ENCODE data around the gene KLK5.
"Not testable (repeated sequence)": the region's sequence is repeated elsewhere in the genome, so short reads cannot be mapped to it uniquely, and the experiment has no call there.

The KLK5 gene

DNA sequence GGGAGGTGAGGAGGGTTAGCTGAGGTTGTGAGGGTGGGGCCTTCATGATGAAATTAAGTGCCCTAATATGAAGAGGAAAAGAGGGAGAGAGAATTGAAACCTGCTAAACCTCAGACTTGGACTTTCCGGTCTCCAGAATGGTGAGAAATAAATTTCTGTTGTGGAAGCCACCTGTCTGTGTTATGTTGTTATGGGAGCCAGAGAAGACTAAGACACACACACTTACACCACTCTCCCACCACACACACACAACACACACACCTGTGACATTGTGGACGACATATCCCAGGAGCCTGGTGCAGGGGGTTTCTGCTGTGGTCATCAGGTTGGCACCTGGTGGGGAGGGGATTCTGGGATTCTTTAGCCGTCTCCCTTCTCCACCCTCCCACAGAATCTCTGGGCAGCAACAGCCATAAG is 55.6 kb downstream of the KLK5 start:
- ATAC-seq (no peak), DNase-seq (no peak)

DNA sequence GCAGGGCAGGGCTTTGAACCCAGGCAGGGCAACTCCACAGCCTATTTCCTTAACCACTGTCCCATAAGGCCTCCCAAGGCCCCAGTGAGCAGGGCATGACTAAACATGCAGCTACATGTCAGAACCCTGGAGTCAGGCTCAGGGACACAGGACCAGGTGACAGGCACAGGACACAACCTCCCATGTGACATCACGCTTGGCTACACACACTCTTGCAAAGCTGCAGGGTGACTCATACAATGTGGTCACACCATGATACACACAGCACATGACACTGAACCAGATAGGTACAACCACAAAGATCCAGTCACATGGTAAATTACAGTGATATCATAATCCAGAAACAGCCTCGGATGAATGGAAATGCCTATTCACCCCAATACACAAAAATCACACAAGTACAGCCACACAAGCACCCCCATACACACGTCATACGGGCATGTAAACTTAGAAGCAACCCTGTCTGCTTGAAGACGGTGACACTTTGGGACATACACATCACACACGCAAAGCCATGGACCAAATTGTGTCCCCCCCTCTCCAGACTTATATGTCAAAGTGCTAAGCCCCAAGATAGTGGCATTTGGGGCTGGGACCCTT is 56.1 kb downstream of the KLK5 start:
- H3K9me3 Mint-ChIP-seq, result no peaks in the 10 kb centered on the region
- H3K27ac Mint-ChIP-seq, result no peak overlapping the region
- ATAC-seq, result peak; percentile 91
- no peaks in the 10 kb centered on the region for H3K36me3 Mint-ChIP-seq (ENCODE audit: low read depth)
- H3K4me3 Mint-ChIP-seq, result no peak overlapping the region
- DNase-seq, result peak; percentile 25
- peaks cover 22% of the 10 kb centered on the region for H3K27me3 Mint-ChIP-seq
- H3K4me1 Mint-ChIP-seq, result peaks cover 5% of the 10 kb centered on the region

More for the DNA sequence above, 55.6 kb downstream of the KLK5 start:
- Mint-ChIP-seq H3K9me3 (no peaks in the 10 kb centered on the region), H3K4me1 (peaks cover 5% of the 10 kb centered on the region), H3K4me3 (no peak overlapping the region), H3K36me3 (ENCODE audit: low read depth) (no peaks in the 10 kb centered on the region), H3K27me3 (peaks cover 20% of the 10 kb centered on the region), H3K27ac (no peak overlapping the region)

GRCh38 chr19:50896089-50896590 is 56.7 kb downstream of the KLK5 start:
- H3K9me3 Mint-ChIP-seq; H3K36me3 Mint-ChIP-seq (ENCODE audit: low read depth); DNase-seq; H3K4me3 Mint-ChIP-seq; ATAC-seq; H3K4me1 Mint-ChIP-seq; H3K27ac Mint-ChIP-seq: not testable (repeated sequence)
- H3K27me3 Mint-ChIP-seq, result peaks cover 22% of the 10 kb centered on the region

DNA sequence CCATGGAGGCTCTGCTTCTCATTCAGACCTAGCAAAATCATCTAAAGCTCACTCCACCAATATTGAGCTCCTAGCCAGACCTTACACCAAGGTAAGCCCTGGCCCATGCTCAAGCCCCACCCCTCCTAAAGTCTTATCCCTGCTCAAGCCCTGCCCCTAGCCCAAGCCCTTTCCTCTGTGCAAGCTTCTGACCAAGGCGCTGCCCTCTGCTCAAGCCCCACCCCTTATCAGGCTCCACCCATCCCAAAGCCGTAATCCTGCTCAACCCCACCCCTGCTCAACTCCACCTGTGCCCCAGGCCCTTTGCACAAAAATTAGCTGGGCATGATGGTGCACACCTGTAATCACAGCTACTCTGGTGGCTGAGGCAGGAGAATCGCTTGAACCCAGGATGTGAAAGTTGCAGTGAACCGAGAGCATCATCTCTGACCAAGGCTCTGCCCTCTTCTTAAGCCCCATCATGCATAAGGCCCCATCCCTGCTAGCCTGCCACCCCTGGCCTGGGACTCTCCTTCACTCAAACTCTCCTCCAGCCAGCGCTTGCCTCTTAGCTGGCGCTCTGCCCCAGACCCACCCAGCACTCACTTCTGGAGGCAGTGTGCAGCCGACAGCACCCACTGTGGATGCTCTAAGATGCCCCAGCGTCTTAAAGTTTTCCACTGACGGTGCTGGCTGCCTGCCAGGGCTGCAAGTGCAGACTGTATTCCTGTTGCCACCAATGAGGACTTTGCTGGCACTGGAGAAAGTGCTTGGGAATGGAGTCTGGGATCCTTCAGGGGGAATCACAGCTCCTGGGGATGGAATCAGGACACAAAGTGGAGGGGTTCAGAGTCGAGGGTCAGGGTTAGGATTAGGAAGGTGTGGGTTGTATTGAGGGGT is 58.1 kb downstream of the KLK5 start:
- Mint-ChIP-seq H3K4me1 (peaks cover 5% of the 10 kb centered on the region), H3K4me3 (no peak overlapping the region), H3K9me3 (no peaks in the 10 kb centered on the region), H3K27ac (no peak overlapping the region), H3K36me3 (ENCODE audit: low read depth) (no peaks in the 10 kb centered on the region), H3K27me3 (peaks cover 28% of the 10 kb centered on the region)
- ATAC-seq (no peak), DNase-seq (no peak)

All from activated naive CD8-positive, alpha-beta T cell treated with anti-CD3 and anti-CD28 coated beads, Interleukin-2, amount 50 U/mL, for 24 hours (primary cell).